ENCODE data around the gene PNO1. TPM values are rescaled to one million over a fixed set of nuclear protein-coding genes. Genes with fewer than 3 reads are reported as not detected.

PNO1 gene
- polyA plus RNA-seq, 1 donor from 2014 or later: 17.9 TPM

GRCh38 chr2:68135448-68136320, 22.0 kb upstream of the PNO1 start:
- Mint-ChIP-seq H3K4me1 (no peaks in the 10 kb centered on the region), H3K27ac (no peak overlapping the region), H3K9me3 (no peaks in the 10 kb centered on the region), H3K4me3 (no peak overlapping the region), H3K36me3 (no peaks in the 10 kb centered on the region), H3K27me3 (no peaks in the 10 kb centered on the region)

GRCh38 chr2:68141875-68142274, 15.8 kb upstream of the PNO1 start:
- H3K4me1 Mint-ChIP-seq: no peaks in the 10 kb centered on the region
- H3K27me3 Mint-ChIP-seq: no peaks in the 10 kb centered on the region
- H3K4me3 Mint-ChIP-seq: no peak overlapping the region
- H3K27ac Mint-ChIP-seq: no peak overlapping the region
- H3K9me3 Mint-ChIP-seq: no peaks in the 10 kb centered on the region
- peaks cover 4% of the 10 kb centered on the region for H3K36me3 Mint-ChIP-seq

- Mint-ChIP-seq H3K27ac (peak overlapping the region in 1 of 3 donors; percentile 52), H3K27me3 (no peaks in the 10 kb centered on the region), H3K9me3 (no peaks in the 10 kb centered on the region), H3K4me1 (peaks cover 22 to 28% (median 28%) of the 10 kb centered on the region in 3 donors), H3K36me3 (peaks cover 5% of the 10 kb centered on the region), H3K4me3 (peak overlapping the region in 2 of 4 donors; percentile 19 to 58)
Measured at GRCh38 chr2:68151037-68151436, 6.7 kb upstream of the PNO1 start.

GRCh38 chr2:68152681-68153347, 4.9 kb upstream of the PNO1 start:
- Mint-ChIP-seq H3K9me3 (no peaks in the 10 kb centered on the region), H3K4me3 (peak overlapping the region; percentile 41 to 71 (median 46)), H3K36me3 (peaks cover 5% of the 10 kb centered on the region), H3K27ac (peak overlapping the region in 2 of 3 donors; percentile 59 to 86), H3K27me3 (no peaks in the 10 kb centered on the region), H3K4me1 (peaks cover 30 to 43% (median 38%) of the 10 kb centered on the region in 3 donors)

GRCh38 chr2:68155618-68156017, 2.1 kb upstream of the PNO1 start:
- peaks cover 6% of the 10 kb centered on the region for H3K36me3 Mint-ChIP-seq
- peak overlapping the region in 3 of 4 donors; percentile 34 to 60 (median 52) for H3K4me3 Mint-ChIP-seq
- peaks cover 42 to 56% (median 44%) of the 10 kb centered on the region in 3 donors for H3K4me1 Mint-ChIP-seq
- peak overlapping the region in 2 of 3 donors; percentile 74 to 88 for H3K27ac Mint-ChIP-seq
- H3K9me3 Mint-ChIP-seq: no peaks in the 10 kb centered on the region
- H3K27me3 Mint-ChIP-seq: no peaks in the 10 kb centered on the region

GRCh38 chr2:68156419-68156818, 1.3 kb upstream of the PNO1 start:
- peaks cover 35 to 52% (median 37%) of the 10 kb centered on the region in 3 donors for H3K4me1 Mint-ChIP-seq
- H3K27ac Mint-ChIP-seq: peak overlapping the region; percentile 88 to 100 (median 98)
- H3K27me3 Mint-ChIP-seq: no peaks in the 10 kb centered on the region
- no peaks in the 10 kb centered on the region for H3K9me3 Mint-ChIP-seq
- peaks cover 2% of the 10 kb centered on the region for H3K36me3 Mint-ChIP-seq
- H3K4me3 Mint-ChIP-seq: peak overlapping the region; percentile 82 to 99 (median 96)

GRCh38 chr2:68157002-68157401, 686 bp upstream of the PNO1 start:
- Mint-ChIP-seq H3K9me3 (no peaks in the 10 kb centered on the region), H3K27me3 (no peaks in the 10 kb centered on the region), H3K36me3 (peaks cover 2% of the 10 kb centered on the region), H3K27ac (peak overlapping the region; percentile 88 to 100 (median 98)), H3K4me1 (peaks cover 31 to 47% (median 34%) of the 10 kb centered on the region in 3 donors), H3K4me3 (peak overlapping the region; percentile 82 to 99 (median 96))

GRCh38 chr2:68158134-68158447, 403 bp downstream of the PNO1 start:
- peak overlapping the region; percentile 88 to 100 (median 98) for H3K27ac Mint-ChIP-seq
- peaks cover 23 to 38% (median 26%) of the 10 kb centered on the region in 3 donors for H3K4me1 Mint-ChIP-seq
- no peaks in the 10 kb centered on the region for H3K9me3 Mint-ChIP-seq
- H3K4me3 Mint-ChIP-seq: peak overlapping the region; percentile 82 to 99 (median 96)
- H3K27me3 Mint-ChIP-seq: no peaks in the 10 kb centered on the region
- peaks cover 2% of the 10 kb centered on the region for H3K36me3 Mint-ChIP-seq

GRCh38 chr2:68163641-68164040, 6.0 kb downstream of the PNO1 start:
- peak overlapping the region in 2 of 3 donors; percentile 18 to 37 for H3K27ac Mint-ChIP-seq
- H3K9me3 Mint-ChIP-seq: no peaks in the 10 kb centered on the region

GRCh38 chr2:68167186-68167585, 9.5 kb downstream of the PNO1 start:
- H3K27ac Mint-ChIP-seq: peak overlapping the region in 1 of 3 donors; percentile 76
- H3K9me3 Mint-ChIP-seq: no peaks in the 10 kb centered on the region
- H3K36me3 Mint-ChIP-seq: peaks cover 4% of the 10 kb centered on the region
- H3K27me3 Mint-ChIP-seq: no peaks in the 10 kb centered on the region
- H3K4me3 Mint-ChIP-seq: no peak overlapping the region
- peaks cover 10 to 16% (median 12%) of the 10 kb centered on the region in 3 donors for H3K4me1 Mint-ChIP-seq

More at GRCh38 chr2:68163641-68164040, 6.0 kb downstream of the PNO1 start:
- Mint-ChIP-seq H3K4me3 (no peak overlapping the region), H3K4me1 (peaks cover 11 to 23% (median 20%) of the 10 kb centered on the region in 3 donors), H3K36me3 (peaks cover 5% of the 10 kb centered on the region), H3K27me3 (no peaks in the 10 kb centered on the region)

GRCh38 chr2:68169308-68169707, 11.6 kb downstream of the PNO1 start:
- Mint-ChIP-seq H3K27me3 (no peaks in the 10 kb centered on the region), H3K4me3 (no peak overlapping the region), H3K36me3 (peaks cover 6% of the 10 kb centered on the region), H3K27ac (no peak overlapping the region), H3K4me1 (peaks cover 20 to 25% (median 23%) of the 10 kb centered on the region in 3 donors), H3K9me3 (no peaks in the 10 kb centered on the region)

- Mint-ChIP-seq H3K36me3 (peaks cover 6% of the 10 kb centered on the region), H3K27me3 (no peaks in the 10 kb centered on the region), H3K4me1 (peaks cover 20 to 25% (median 20%) of the 10 kb centered on the region in 3 donors), H3K9me3 (no peaks in the 10 kb centered on the region), H3K4me3 (no peak overlapping the region), H3K27ac (no peak overlapping the region)
Measured at GRCh38 chr2:68171146-68171545, 13.5 kb downstream of the PNO1 start.

GRCh38 chr2:68171684-68172083, 14.0 kb downstream of the PNO1 start:
- Mint-ChIP-seq H3K27me3 (no peaks in the 10 kb centered on the region), H3K4me1 (peaks cover 19 to 25% (median 22%) of the 10 kb centered on the region in 3 donors), H3K9me3 (no peaks in the 10 kb centered on the region), H3K4me3 (no peak overlapping the region), H3K36me3 (peaks cover 6% of the 10 kb centered on the region), H3K27ac (no peak overlapping the region)

GRCh38 chr2:68172521-68172920, 14.8 kb downstream of the PNO1 start:
- H3K4me1 Mint-ChIP-seq: peaks cover 24 to 28% (median 26%) of the 10 kb centered on the region in 3 donors
- H3K27me3 Mint-ChIP-seq: no peaks in the 10 kb centered on the region
- H3K36me3 Mint-ChIP-seq: peaks cover 6% of the 10 kb centered on the region
- peak overlapping the region in 2 of 3 donors; percentile 0 to 13 for H3K27ac Mint-ChIP-seq
- H3K4me3 Mint-ChIP-seq: peak overlapping the region in 1 of 4 donors; percentile 59
- H3K9me3 Mint-ChIP-seq: no peaks in the 10 kb centered on the region
